OCI-LY7 (cell line): Measurements from ENCODE around the gene EHD3. TPM values are rescaled to one million over a fixed set of nuclear protein-coding genes. Genes with fewer than 3 reads are reported as not detected.

Experiments
- BruUV-seq: library from RNA; stranded (reverse); fragments of 400-500 nt; replicated peaks from 2 replicates; lab custom pipeline; 2021; lab: Mats Ljungman, UMichigan
- CTCF ChIA-PET: fragments of 300-600 bp; sonication (Branson Sonifier 250); formaldehyde crosslinking; loops from one replicate; lab custom pipeline; 2022; ENCODE audit warnings: antibody characterized with exemption; ENCODE audit not compliant: unreplicated experiment; lab: Charles Lee
- POLR2A ChIA-PET: fragments of 300-600 bp; sonication (Branson Sonifier 250); formaldehyde crosslinking; loops from one replicate; lab custom pipeline; 2022; ENCODE audit warnings: antibody characterized with exemption; lab: Charles Lee
- DNase-seq: peaks from one replicate; pipeline ENCODE4 v3.0.0-alpha.2; 2015; ENCODE audit warnings: low spot score
- H2AFZ ChIP-seq: fragments of 200-600 bp; sonication (generic), shearing (Covaris generic); 2 replicates; pipeline ENCODE4 v1.6.1; 2014; ENCODE audit warnings: mild to moderate bottlenecking, antibody characterized with exemption, low read length, moderate library complexity
- H3K27ac ChIP-seq: fragments of 200-600 bp; sonication (generic); 2 replicates; pipeline ENCODE4 v1.5.1; 2014; ENCODE audit warnings: mixed run types, low read depth, mild to moderate bottlenecking, moderate library complexity, low read length, inconsistent platforms; ENCODE audit not compliant: poor library complexity, severe bottlenecking
- H3K36me3 ChIP-seq: fragments of 200-600 bp; sonication (generic); 2 replicates; pipeline ENCODE4 v1.6.1; 2014; ENCODE audit warnings: mild to moderate bottlenecking, antibody characterized with exemption, low read length, moderate library complexity, mixed read lengths; ENCODE audit not compliant: insufficient read depth
- H3K4me1 ChIP-seq: fragments of 200-600 bp; sonication (generic); 2 replicates; pipeline ENCODE4 v1.5.1; 2014; ENCODE audit warnings: mild to moderate bottlenecking, low read length; ENCODE audit not compliant: insufficient read depth, poor library complexity, severe bottlenecking
- H3K4me2 ChIP-seq: fragments of 200-600 bp; sonication (generic); 2 replicates; pipeline ENCODE4 v1.6.1; 2014; ENCODE audit warnings: mild to moderate bottlenecking, low read length
- H3K4me3 ChIP-seq: fragments of 200-600 bp; sonication (generic); 2 replicates; pipeline ENCODE4 v1.5.1; 2014; ENCODE audit warnings: mild to moderate bottlenecking, low read depth, low read length; ENCODE audit not compliant: poor library complexity, severe bottlenecking
- H3K79me2 ChIP-seq: fragments of 200-600 bp; sonication (generic); 2 replicates; pipeline ENCODE4 v1.6.1; 2016; ENCODE audit warnings: low read depth, mild to moderate bottlenecking, low read length, moderate library complexity, mixed read lengths; ENCODE audit not compliant: insufficient read depth
- H3K9me2 ChIP-seq: fragments of 200-600 bp; sonication (generic); 2 replicates; pipeline ENCODE4 v1.6.1; 2016; ENCODE audit warnings: mild to moderate bottlenecking, low read length, mixed read lengths; ENCODE audit not compliant: insufficient read depth
- H3K9me3 ChIP-seq: fragments of 200-600 bp; sonication (generic); 2 replicates; pipeline ENCODE4 v1.6.1; 2014; ENCODE audit warnings: mild to moderate bottlenecking, mixed run types, low read length, mixed read lengths
- H4K20me1 ChIP-seq: fragments of 200-600 bp; sonication (generic); 2 replicates; pipeline ENCODE4 v1.6.1; 2014; ENCODE audit warnings: mild to moderate bottlenecking, antibody characterized with exemption, low read length, moderate library complexity, mixed read lengths; ENCODE audit not compliant: insufficient read depth
- CTCF ChIP-seq: fragments of 200-600 bp; sonication (generic); conservative IDR thresholded peaks from 2 replicates; pipeline ENCODE4 v1.5.1; 2014; ENCODE audit warnings: mild to moderate bottlenecking, antibody characterized with exemption, low read length, moderate library complexity, mixed read lengths
- EZH2phosphoT487 ChIP-seq: fragments of 200-600 bp; sonication (generic); IDR thresholded peaks from 2 replicates; pipeline ENCODE4 v1.6.1; 2018; ENCODE audit warnings: low read depth, borderline replicate concordance, mild to moderate bottlenecking, mixed run types, antibody characterized with exemption, low read length, moderate library complexity, mixed read lengths
- intact Hi-C: fragments of 100-400 bp; cut with micrococcal nuclease; formaldehyde crosslinking; loops from one replicate; pipeline ENCODE4 v1.10.0; 2022; ENCODE audit not compliant: unreplicated experiment
- total RNA-seq, 2 experiments: library from RNA; depleted of rRNA in 1 of 2; stranded (reverse); fragments of >200 nt in 1 of 2; shearing (Covaris generic) in 1 of 2; gene quantifications; 2 replicates each; pipeline ENCODE4 v1.2.3, GENCODE V29; 2014 to 2022

Gene EHD3
- total RNA-seq, 2 experiments from 2014 or later = 0.73 to 3.4 TPM

GRCh38 chr2:31241625-31242270 lies 7.8 kb downstream of the EHD3 start:
- peak overlapping the region; percentile 43 for H3K4me2 ChIP-seq
- ChIA-PET POLR2A (interaction anchor here (1.0 to 1.5 kb wide), 2 partner anchors 12 to 14 kb away, joined by 3 to 6 read pairs; no protein-coding TSS in a partner anchor), CTCF (interaction anchor here (0.6 to 1.2 kb wide), 2 partner anchors 8 to 11 kb away, joined by 3 to 4 read pairs; no protein-coding TSS in a partner anchor)
- intact Hi-C loops = no loop called here
- no peaks in the 10 kb centered on the region for H3K79me2 ChIP-seq
- peaks cover 20% of the 10 kb centered on the region for H3K36me3 ChIP-seq
- H3K9me2 ChIP-seq = no peaks in the 10 kb centered on the region
- no peak overlapping the region for H3K4me3 ChIP-seq
- TF ChIP-seq EZH2phosphoT487 (no peak), CTCF (no peak)
- no peaks in the 10 kb centered on the region for H4K20me1 ChIP-seq
- peak overlapping the region; percentile 17; the same call in 1 of the 2 replicates for H2AFZ ChIP-seq
- peak overlapping the region; percentile 7 for H3K27ac ChIP-seq
- BruUV-seq = no TSS peak
- DNase-seq = peak; percentile 28
- H3K9me3 ChIP-seq = no peaks in the 10 kb centered on the region
- H3K4me1 ChIP-seq = peaks cover 19% of the 10 kb centered on the region

GRCh38 chr2:31243053-31243452 lies 9.1 kb downstream of the EHD3 start:
- no peak overlapping the region for H2AFZ ChIP-seq
- peaks cover 20% of the 10 kb centered on the region for H3K4me1 ChIP-seq
- TF ChIP-seq CTCF (no peak), EZH2phosphoT487 (no peak)
- ChIA-PET CTCF (interaction anchor here (0.7 kb wide), 1 partner anchor 9 kb away, joined by 3 read pairs; the partner anchor contains the start of gene EHD3), POLR2A (interaction anchor here (0.6 to 1.5 kb wide), 3 partner anchors 9 to 34 kb away, joined by 3 to 5 read pairs (median 3); no protein-coding TSS in a partner anchor)
- H3K9me2 ChIP-seq = no peaks in the 10 kb centered on the region
- DNase-seq = no peak
- intact Hi-C loops = no loop called here
- no peaks in the 10 kb centered on the region for H3K9me3 ChIP-seq
- H4K20me1 ChIP-seq = no peaks in the 10 kb centered on the region
- BruUV-seq = no TSS peak
- H3K36me3 ChIP-seq = peaks cover 27% of the 10 kb centered on the region
- H3K4me3 ChIP-seq = no peak overlapping the region
- H3K4me2 ChIP-seq = no peak overlapping the region
- H3K27ac ChIP-seq = no peak overlapping the region
- H3K79me2 ChIP-seq = no peaks in the 10 kb centered on the region

- TF ChIP-seq EZH2phosphoT487 (no peak), CTCF (no peak)
- peaks cover 20% of the 10 kb centered on the region for H3K4me1 ChIP-seq
- peaks cover 38% of the 10 kb centered on the region for H3K36me3 ChIP-seq
- H4K20me1 ChIP-seq = no peaks in the 10 kb centered on the region
- H3K9me3 ChIP-seq = no peaks in the 10 kb centered on the region
- DNase-seq = no peak
- no peak overlapping the region for H3K27ac ChIP-seq
- intact Hi-C loops = no loop called here
- no peaks in the 10 kb centered on the region for H3K9me2 ChIP-seq
- H2AFZ ChIP-seq = no peak overlapping the region
- ChIA-PET POLR2A (interaction anchor here (1.1 to 1.5 kb wide), 2 partner anchors 8 to 14 kb away, joined by 4 to 5 read pairs; no protein-coding TSS in a partner anchor), CTCF (no interaction called here)
- no peak overlapping the region for H3K4me2 ChIP-seq
- no peak overlapping the region for H3K4me3 ChIP-seq
- no peaks in the 10 kb centered on the region for H3K79me2 ChIP-seq
- no TSS peak for BruUV-seq
Observed at GRCh38 chr2:31244101-31244500, 10.1 kb downstream of the EHD3 start.
